ENCODE results near the gene OXSR1. TPM values are rescaled to one million over a fixed set of nuclear protein-coding genes. Genes with fewer than 3 reads are reported as not detected.
A peak's percentile ranks its signal among the peaks of the same experiment; 100 is the strongest.

Gene OXSR1
- total and polyA plus RNA-seq, 10 donors = 9.3 to 45.0 (median 30.5) TPM

- intact Hi-C loops (cut with DNase I; ENCODE audit: low total_unique reads) = no loop called here
- no peak overlapping the region for H3K4me3 ChIP-seq
- 80 to 89% (median 85%) methylated on average over 1 of the region's 1 CpG for WGBS, 5 donors
- no peaks in the 10 kb centered on the region for H3K27me3 ChIP-seq (replicated peaks in 1 of 7)
- DNase-seq = no peak
- no peak overlapping the region for H3K27ac ChIP-seq
- H3K36me3 ChIP-seq = peaks cover 0 to 56% (median 38%) of the 10 kb centered on the region in 6 donors
- H3K4me1 ChIP-seq = no peaks in the 10 kb centered on the region
- TF ChIP-seq POLR2AphosphoS5 (IDR thresholded peaks at IDR 0.05) (no peak), POLR2A (IDR thresholded peaks at IDR 0.05) (no peak), CTCF (IDR thresholded peaks at IDR 0.05 in 8 of 11, conservative IDR thresholded peaks at IDR 0.05 in 3 of 11) (no peak)
- H3K9me3 ChIP-seq = no peaks in the 10 kb centered on the region
These were observed 90.3 kb downstream of the OXSR1 start for GRCh38 chr3:38255627-38256026.

- H3K27ac ChIP-seq = peak overlapping the region in 1 of 8 donors; percentile 22
- H3K36me3 ChIP-seq = peaks cover 0 to 43% (median 20%) of the 10 kb centered on the region in 6 donors
- no peak overlapping the region for H3K4me3 ChIP-seq
- 37 to 67% (median 58%) methylated on average over 1 of the region's 1 CpG for WGBS, 5 donors
- TF ChIP-seq POLR2AphosphoS5 (IDR thresholded peaks at IDR 0.05) (no peak), POLR2A (IDR thresholded peaks at IDR 0.05) (no peak), CTCF (IDR thresholded peaks at IDR 0.05 in 8 of 11, conservative IDR thresholded peaks at IDR 0.05 in 3 of 11) (no peak)
- DNase-seq = no peak
- H3K4me1 ChIP-seq = no peaks in the 10 kb centered on the region
- intact Hi-C loops (cut with DNase I; ENCODE audit: low total_unique reads) = no loop called here
- no peaks in the 10 kb centered on the region for H3K27me3 ChIP-seq (replicated peaks in 1 of 7)
- H3K9me3 ChIP-seq = no peaks in the 10 kb centered on the region
These were observed 92.2 kb downstream of the OXSR1 start for GRCh38 chr3:38257583-38257982.

GRCh38 chr3:38260474-38260873 is 95.1 kb downstream of the OXSR1 start:
- H3K9me3 ChIP-seq = no peaks in the 10 kb centered on the region
- H3K27ac ChIP-seq = no peak overlapping the region
- no peak overlapping the region for H3K4me3 ChIP-seq
- no peak for DNase-seq
- WGBS, 5 donors = 95 to 98% (median 96%) methylated on average over 2 of the region's 2 CpGs
- no peaks in the 10 kb centered on the region for H3K4me1 ChIP-seq
- peaks cover 0 to 16% (median 0%) of the 10 kb centered on the region in 6 donors for H3K36me3 ChIP-seq
- TF ChIP-seq CTCF (IDR thresholded peaks at IDR 0.05 in 8 of 11, conservative IDR thresholded peaks at IDR 0.05 in 3 of 11) (no peak), POLR2A (IDR thresholded peaks at IDR 0.05) (no peak), POLR2AphosphoS5 (IDR thresholded peaks at IDR 0.05) (no peak)
- intact Hi-C loops (cut with DNase I; ENCODE audit: low total_unique reads) = no loop called here
- H3K27me3 ChIP-seq (replicated peaks in 1 of 7) = no peaks in the 10 kb centered on the region

- intact Hi-C loops (cut with DNase I; ENCODE audit: low total_unique reads) = no loop called here
- H3K27me3 ChIP-seq (replicated peaks in 1 of 7) = no peaks in the 10 kb centered on the region
- no peaks in the 10 kb centered on the region for H3K9me3 ChIP-seq
- DNase-seq = no peak
- H3K4me3 ChIP-seq = no peak overlapping the region
- peaks cover 3 to 26% (median 6%) of the 10 kb centered on the region in 6 donors for H3K4me1 ChIP-seq
- WGBS, 5 donors = 0% methylated on average over 1 of the region's 1 CpG; no CpG with 5 or more reads in 1 of the 5 donors
- H3K27ac ChIP-seq = no peak overlapping the region
- H3K36me3 ChIP-seq = peaks cover 0 to 12% (median 0%) of the 10 kb centered on the region in 6 donors
- TF ChIP-seq POLR2AphosphoS5 (IDR thresholded peaks at IDR 0.05) = no peak
- no peak for TF ChIP-seq CTCF (IDR thresholded peaks at IDR 0.05 in 8 of 11, conservative IDR thresholded peaks at IDR 0.05 in 3 of 11)
These were observed 99.0 kb downstream of the OXSR1 start for GRCh38 chr3:38264353-38264771.

Measured in spleen (tissue), 11 donors.